Measurements from ENCODE around the gene TMPRSS6. TPM values are rescaled to one million over a fixed set of nuclear protein-coding genes. Genes with fewer than 3 reads are reported as not detected.

The TMPRSS6 gene
- total RNA-seq, 4 donors from 2014 or later: 0.10 to 0.18 TPM; not detected in 2

GRCh38 chr22:37150701-37151100, 41.2 kb upstream of the TMPRSS6 start:
- Histone ChIP-seq H3K4me3 (no peak overlapping the region), H3K27ac (no peak overlapping the region), H3K36me3 (no peaks in the 10 kb centered on the region), H3K27me3 (peaks cover 0 to 4% (median 3%) of the 10 kb centered on the region in 3 donors), H3K9me3 (peaks cover 0 to 6% (median 0%) of the 10 kb centered on the region in 3 donors), H3K4me1 (no peaks in the 10 kb centered on the region)
- ATAC-seq (no peak), DNase-seq (no peak)
- intact Hi-C loops (cut with DNase I; ENCODE audit: low total_unique reads): no loop called here
- in situ Hi-C loops (cut with MboI; ENCODE audit: low sequenced_read_pairs in 4 of 4): no loop called here
- no peak for TF ChIP-seq CTCF (IDR thresholded peaks at IDR 0.05 in 4 of 5, conservative IDR thresholded peaks at IDR 0.05 in 1 of 5)
- no peak for TF ChIP-seq POLR2A (IDR thresholded peaks at IDR 0.05)

GRCh38 chr22:37148742-37149665, 39.5 kb upstream of the TMPRSS6 start:
- no peak for TF ChIP-seq CTCF (IDR thresholded peaks at IDR 0.05 in 4 of 5, conservative IDR thresholded peaks at IDR 0.05 in 1 of 5)
- no peak for TF ChIP-seq POLR2A (IDR thresholded peaks at IDR 0.05)
- no peaks in the 10 kb centered on the region for H3K4me1 ChIP-seq
- no peak overlapping the region for H3K27ac ChIP-seq
- DNase-seq (no peak), ATAC-seq (no peak)
- no peaks in the 10 kb centered on the region for H3K36me3 ChIP-seq
- in situ Hi-C loops (cut with MboI; ENCODE audit: low sequenced_read_pairs in 4 of 4): no loop called here
- H3K27me3 ChIP-seq: peaks cover 0 to 11% (median 4%) of the 10 kb centered on the region in 3 donors
- intact Hi-C loops (cut with DNase I; ENCODE audit: low total_unique reads): no loop called here
- peaks cover 0 to 6% (median 0%) of the 10 kb centered on the region in 3 donors for H3K9me3 ChIP-seq
- H3K4me3 ChIP-seq: no peak overlapping the region

DNA sequence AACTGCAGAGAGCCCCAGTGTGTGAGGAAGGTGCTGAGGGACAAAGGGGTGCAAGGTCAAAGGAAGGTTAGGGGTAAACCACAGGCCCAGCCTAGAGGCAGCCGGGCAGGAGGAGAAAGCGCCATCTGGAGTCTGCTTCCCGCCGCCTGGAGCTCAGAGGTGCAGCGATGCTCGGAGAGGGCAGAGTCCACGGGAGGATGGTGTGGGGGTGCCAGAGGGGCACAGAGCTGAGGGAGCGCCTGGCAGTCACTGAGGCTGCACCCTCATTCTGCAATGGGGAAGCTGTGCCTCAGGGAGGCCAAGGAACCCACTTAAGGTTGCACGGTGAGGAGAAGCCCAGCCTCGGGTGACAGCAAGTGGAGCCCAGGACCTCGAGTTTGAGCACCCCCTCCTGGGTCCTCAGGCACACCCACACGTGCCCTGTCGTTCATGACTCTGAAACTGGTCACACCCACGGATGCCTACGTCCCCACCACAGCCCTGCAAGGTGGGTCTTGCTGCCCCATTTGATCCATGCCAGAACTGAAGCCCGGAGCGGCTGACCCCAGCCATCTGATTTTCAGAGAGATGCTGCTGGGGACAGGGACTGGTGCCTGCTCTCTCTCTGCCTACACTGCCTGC, 38.6 kb upstream of the TMPRSS6 start:
- H3K27ac ChIP-seq: no peak overlapping the region
- no peak for TF ChIP-seq POLR2A (IDR thresholded peaks at IDR 0.05)
- TF ChIP-seq CTCF (IDR thresholded peaks at IDR 0.05 in 4 of 5, conservative IDR thresholded peaks at IDR 0.05 in 1 of 5): no peak

GRCh38 chr22:37147186-37147990, 37.9 kb upstream of the TMPRSS6 start:
- DNase-seq (no peak), ATAC-seq (no peak)
- in situ Hi-C loops (cut with MboI; ENCODE audit: low sequenced_read_pairs in 4 of 4): no loop called here
- peaks cover 0 to 6% (median 0%) of the 10 kb centered on the region in 3 donors for H3K9me3 ChIP-seq
- no peaks in the 10 kb centered on the region for H3K36me3 ChIP-seq
- TF ChIP-seq POLR2A (IDR thresholded peaks at IDR 0.05): no peak
- TF ChIP-seq CTCF (IDR thresholded peaks at IDR 0.05 in 4 of 5, conservative IDR thresholded peaks at IDR 0.05 in 1 of 5): no peak
- no peak overlapping the region for H3K4me3 ChIP-seq
- peaks cover 0 to 8% (median 4%) of the 10 kb centered on the region in 3 donors for H3K27me3 ChIP-seq
- H3K4me1 ChIP-seq: no peaks in the 10 kb centered on the region
- no peak overlapping the region for H3K27ac ChIP-seq
- intact Hi-C loops (cut with DNase I; ENCODE audit: low total_unique reads): no loop called here

More for the DNA sequence above, 38.6 kb upstream of the TMPRSS6 start:
- intact Hi-C loops (cut with DNase I; ENCODE audit: low total_unique reads) (no loop called here), in situ Hi-C loops (cut with MboI; ENCODE audit: low sequenced_read_pairs in 4 of 4) (no loop called here)
- no peak for DNase-seq
- ATAC-seq: no peak
- no peaks in the 10 kb centered on the region for H3K4me1 ChIP-seq
- H3K9me3 ChIP-seq: peaks cover 0 to 6% (median 0%) of the 10 kb centered on the region in 3 donors
- H3K4me3 ChIP-seq: no peak overlapping the region
- H3K36me3 ChIP-seq: no peaks in the 10 kb centered on the region
- peaks cover 0 to 11% (median 4%) of the 10 kb centered on the region in 3 donors for H3K27me3 ChIP-seq
